NCI-H1105 (cell line): ENCODE measurements around the gene HOOK2.

Experiments
- DNase-seq: peaks from one replicate; lab custom pipeline; 2025; lab: John Stamatoyannopoulos, UW

The HOOK2 gene

GRCh38 chr19:12794196-12794941, 19.0 kb upstream of the HOOK2 start:
- DNase-seq: no peak

DNA sequence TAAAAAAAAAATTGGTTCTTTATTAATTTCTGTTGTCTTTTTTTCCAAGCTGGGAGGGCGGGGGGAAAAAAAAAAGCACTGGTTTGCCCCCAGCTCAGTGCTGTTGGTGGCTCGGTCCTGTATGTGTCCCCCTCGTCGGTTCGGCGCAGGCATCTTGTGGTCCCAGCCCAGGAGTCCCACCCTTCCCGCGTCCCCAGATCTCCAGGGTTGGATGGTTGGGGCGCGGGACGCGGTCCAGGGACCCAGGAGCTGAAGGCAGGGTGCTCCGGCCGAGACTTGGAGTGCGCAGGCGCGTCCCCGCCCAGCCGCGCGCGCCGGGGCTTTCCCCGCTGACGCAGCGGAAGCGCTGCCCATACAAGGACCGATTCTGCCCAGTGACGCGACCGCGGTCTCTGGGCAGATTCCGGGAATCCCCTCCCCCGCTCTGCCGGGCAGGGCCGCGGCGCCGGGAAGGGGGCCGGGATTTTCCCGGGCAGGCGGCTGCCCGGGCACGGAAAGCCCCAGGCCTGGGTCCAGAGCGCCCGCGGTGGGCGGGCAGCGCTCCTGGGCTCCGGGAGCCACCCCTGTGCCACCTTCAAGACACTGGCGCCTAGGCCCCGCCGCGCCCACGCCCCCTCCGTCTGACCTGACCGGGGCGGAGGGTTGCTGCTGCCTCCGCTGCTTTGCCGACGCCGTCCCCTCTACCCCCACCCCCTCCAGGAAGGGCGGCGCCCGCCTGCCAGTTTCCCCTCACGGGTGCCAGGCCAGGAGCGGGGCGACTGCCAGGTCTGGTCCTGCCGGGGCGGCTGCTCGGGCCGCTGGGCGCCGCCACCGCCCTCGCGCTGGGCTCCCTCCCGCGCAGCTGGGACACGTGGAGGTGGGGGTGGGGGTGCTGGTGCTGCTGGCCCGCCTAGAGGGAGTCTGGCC, 18.2 kb upstream of the HOOK2 start:
- DNase-seq: peak; percentile 89

DNA sequence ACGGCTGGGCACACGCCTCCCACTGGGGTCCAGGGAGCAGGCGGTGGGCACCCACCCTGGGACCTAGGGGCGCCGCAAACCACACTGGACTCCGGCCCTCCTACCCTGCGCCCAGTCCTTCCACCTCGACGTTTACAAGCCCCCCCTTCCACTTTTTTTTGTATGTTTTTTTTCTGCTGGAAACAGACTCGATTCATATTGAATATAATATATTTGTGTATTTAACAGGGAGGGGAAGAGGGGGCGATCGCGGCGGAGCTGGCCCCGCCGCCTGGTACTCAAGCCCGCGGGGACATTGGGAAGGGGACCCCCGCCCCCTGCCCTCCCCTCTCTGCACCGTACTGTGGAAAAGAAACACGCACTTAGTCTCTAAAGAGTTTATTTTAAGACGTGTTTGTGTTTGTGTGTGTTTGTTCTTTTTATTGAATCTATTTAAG, 17.5 kb upstream of the HOOK2 start:
- no peak for DNase-seq

GRCh38 chr19:12792051-12792852, 16.9 kb upstream of the HOOK2 start:
- peak; percentile 65 for DNase-seq

GRCh38 chr19:12791345-12792050, 16.1 kb upstream of the HOOK2 start, which contains the start of gene JUNB:
TSS of gene JUNB (plus strand) at chr19:12791486. CDS start at chr19:12791772, 286 bp downstream.
- DNase-seq: peak; percentile 94

DNA sequence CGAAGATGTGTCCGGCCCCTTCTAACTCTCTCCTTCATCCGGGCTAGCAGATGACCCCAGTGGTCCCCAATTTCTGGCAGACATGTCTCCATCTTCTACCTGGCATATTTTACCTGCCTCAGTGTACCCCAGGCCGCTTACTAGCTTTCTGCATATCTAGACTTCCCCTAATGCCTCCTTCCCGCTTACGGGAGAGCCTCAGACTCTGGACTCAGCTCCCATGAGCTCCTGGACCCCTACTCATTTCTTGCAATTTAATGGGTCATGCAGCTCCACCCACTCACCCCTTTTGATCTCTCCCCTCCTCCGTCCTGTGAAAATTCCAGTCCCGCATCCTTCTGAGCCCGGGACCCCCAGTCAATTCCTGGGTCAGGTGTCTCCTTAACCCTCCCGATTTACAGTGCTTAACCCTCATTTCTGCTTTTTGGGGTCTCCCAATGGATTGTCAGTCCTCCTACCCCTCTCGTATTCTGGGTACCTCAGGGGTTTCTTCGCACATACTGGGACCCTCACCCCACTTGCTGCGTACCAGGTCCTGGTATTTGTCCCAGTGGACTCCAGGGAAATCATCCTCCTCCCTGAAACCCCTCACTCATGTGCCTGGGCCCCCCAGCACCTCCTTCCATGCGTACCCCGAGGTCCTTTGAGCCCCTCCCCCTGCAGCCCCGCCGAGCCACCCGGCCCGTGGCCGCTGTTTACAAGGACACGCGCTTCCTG, 15.4 kb upstream of the HOOK2 start:
- no peak for DNase-seq

DNA sequence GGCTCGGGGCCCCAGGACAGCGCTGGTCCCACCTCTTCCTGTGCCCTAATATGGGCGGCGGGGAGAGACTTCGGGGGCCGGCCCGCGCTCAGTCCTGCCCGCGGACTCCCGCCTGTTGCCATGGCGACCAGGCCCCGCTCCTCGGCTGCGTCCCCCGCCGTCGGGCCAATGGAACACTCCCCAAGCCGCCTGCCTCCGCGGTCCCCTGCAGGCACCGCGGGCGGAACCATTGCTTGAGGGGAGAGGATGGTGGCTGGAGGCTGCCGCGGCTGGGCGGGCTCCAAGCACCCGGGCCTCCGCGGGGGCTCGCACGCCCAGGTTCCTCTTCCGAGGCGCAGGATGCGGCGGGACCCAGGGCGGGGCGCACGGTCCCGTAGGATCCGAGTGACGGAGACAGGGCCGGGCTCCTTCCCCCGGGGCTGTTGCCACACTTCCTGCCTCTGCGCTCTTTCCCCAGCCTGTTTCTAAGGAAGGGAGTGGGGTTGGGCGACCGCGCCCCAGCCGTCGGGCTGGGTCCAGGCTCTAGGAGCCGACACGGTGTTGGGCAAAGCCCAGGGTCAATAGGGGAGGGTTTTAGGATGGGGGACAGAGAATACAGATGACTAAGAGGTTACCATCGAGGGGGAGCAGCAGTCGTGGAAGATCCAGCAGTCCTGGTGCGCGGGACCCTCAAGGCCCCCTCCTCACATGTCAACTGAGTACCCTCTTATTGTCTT, 14.7 kb upstream of the HOOK2 start:
- peak; percentile 86 for DNase-seq

DNA sequence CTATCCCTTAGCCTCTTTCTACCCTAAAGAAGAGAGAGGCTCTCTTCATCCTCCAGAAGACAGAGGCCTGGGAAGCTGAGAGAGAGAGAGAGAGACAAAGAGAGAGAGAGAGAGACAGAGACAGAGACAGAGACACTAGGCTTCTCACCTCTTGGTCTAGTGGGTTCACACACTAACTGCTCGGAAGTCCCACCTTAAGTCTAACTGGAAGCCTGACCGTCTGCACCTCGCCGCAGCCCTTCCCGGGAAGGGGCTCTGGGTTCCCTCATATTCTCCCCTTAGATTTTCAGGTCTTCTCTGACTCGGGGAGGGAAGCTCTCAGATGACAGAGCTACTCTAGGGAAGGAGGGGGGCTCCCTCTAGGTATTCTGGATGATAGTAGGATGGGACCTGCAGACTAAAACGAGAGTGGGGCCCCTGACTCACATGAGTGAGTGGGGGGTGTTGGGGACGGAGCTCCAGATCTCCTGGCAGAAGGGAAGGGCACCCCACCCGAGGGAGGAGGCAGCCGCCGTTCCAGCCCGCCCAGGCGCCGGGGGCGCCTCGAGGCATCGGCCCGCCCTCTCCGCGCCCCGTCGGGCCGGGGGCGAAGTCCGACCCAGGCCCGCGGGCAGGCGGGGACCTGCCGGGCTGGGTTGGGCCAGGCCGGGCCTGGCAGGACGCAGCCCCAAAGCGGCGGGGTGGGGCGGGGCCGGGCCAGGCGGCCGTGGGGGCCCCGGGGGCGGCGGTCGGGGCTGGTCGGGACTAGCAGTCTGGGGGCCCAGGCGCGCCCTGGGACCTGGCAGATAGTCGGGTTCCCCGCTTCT, 13.9 kb upstream of the HOOK2 start:
- DNase-seq: no peak

DNA sequence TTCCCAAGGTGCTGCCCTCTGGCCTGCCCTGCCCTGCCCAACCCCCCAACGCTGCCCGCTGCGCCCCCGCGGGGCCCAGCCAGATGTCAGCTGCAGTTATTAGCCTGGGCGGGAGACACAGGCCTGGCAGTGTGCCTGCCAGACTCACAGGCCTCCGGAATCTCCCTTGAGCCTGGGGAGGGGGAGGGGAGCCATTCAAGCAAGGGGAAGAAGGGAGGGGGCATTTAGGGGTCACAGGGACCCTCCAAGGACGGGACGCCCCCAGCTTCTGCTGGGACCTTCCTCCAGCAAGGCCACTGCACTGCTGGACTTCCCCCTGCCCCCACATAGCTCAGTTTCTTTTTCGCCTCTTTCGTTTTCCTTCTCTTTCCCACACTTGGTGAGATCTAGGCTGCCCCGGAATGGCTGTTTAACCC, 13.3 kb upstream of the HOOK2 start:
- DNase-seq: peak; percentile 68

DNA sequence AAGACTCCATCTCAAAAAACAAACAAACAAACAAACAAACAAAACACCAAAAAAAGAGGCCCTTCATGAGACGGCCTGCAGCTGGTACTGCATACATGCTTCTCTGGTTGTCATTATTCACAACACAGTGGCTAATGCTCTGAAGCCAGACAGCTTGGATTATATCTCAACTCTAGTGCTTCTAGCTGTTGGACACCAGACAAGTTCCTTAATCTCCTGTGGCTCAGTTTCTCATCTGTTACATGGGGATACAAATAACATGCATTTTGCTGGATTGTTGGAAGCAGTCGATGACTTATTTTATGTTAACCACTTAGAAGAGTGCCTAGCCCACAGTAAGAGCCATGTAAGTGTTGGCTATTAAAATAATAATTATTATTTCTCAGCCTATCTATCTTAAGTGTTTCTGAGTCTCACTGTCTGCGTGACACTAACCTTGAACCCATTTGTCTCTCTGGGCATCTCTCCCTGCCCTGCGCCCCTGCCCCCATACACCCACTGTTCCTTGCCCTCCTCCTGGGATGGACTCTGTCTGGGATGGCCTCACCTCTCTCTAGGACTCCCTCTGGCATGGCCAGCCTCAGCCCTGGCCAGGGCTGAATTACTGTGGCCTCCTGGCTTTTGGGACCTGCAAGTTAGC, 12.8 kb upstream of the HOOK2 start:
- no peak for DNase-seq

DNA sequence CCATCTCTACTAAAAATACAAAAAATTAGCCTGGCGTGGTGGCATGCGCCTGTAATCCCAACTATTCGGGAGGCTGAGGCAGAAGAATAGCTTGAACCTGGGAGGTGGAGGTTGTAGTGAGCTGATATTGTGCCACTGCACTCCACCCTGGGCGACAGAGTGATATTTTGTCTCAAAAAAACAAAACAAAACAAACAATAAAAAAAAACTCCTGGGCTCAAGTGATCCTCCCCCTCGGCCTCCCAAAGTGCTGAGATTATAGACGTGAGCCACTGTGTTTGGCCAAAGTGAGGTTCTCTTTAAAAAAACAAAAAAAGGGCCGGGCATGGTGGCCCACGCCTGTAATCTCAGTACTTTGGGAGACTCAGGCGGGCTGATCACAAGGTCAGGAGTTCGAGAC, 12.1 kb upstream of the HOOK2 start:
- no peak for DNase-seq

GRCh38 chr19:12786952-12787351, 11.6 kb upstream of the HOOK2 start:
- DNase-seq: no peak

DNA sequence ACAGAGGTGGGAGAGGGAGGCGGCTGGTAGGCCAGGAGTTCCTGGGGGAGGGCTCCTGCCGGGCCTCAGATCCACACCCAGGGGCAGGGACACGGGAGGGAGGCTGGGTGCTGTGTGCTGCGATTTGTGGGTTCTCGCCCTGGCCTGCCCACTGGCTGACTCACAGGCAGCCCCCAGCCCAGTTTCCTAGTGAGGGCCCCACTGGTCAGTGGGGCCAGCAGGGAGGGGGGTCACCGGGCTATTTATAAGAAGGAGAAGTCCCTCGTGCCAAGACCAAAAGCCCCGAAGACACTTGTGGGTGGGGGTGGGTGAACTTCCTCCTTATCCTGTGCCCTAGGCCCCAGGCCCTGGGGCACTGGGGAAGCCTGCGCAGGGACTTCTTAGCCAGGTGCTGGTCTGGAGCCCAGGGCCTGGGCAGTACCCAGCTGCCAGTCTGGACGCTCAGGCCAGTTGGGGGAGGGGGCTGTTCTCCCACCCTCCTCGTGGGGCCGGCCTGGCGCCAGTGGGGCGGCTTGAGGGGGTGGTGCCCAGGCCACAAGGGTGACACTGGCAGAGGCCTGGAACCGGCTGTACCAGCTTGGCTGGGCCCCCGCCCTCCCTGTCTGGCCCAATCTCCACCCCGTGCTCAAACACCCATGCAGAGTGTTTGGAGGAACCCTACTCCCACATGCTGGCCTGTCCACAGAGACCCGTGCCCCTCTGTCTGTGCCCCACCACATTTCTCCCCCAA, 11.0 kb upstream of the HOOK2 start:
- no peak for DNase-seq

DNA sequence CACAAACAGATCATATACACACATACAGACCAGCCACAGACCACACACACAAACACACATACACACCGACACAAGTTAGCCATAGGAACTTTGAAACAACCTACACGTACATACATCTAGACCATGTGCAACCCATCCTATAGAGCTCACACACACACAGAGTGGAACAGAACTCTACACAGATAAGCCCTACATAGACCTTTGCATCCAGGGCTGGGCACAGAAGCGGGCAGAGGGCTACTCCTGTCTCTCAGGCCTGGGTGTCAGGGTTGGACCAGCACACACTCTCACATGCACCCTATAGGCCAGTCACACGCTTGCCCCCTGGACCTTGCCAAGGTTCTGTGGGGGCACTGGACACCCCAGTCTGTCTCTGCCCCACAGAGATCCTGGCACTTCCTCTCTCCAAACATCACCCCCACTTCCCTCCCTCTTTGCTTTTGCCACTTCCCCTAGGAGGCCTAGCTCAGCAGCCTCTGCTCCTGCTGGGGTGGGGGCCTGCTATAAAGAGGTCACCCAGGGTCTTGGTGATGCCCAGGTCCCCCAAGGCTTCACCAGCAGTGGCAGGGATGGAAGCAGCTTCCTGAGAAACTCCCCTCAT, 10.2 kb upstream of the HOOK2 start:
- no peak for DNase-seq

- no peak for DNase-seq
These were observed 9.6 kb upstream of the HOOK2 start for GRCh38 chr19:12784871-12785430.

- no peak for DNase-seq
These were observed 9.1 kb upstream of the HOOK2 start for GRCh38 chr19:12784394-12784870.

- DNase-seq: no peak
These were observed 8.6 kb upstream of the HOOK2 start for GRCh38 chr19:12783849-12784393.
